ENCODE measurements around the gene ZFR2.

ZFR2 gene

DNA sequence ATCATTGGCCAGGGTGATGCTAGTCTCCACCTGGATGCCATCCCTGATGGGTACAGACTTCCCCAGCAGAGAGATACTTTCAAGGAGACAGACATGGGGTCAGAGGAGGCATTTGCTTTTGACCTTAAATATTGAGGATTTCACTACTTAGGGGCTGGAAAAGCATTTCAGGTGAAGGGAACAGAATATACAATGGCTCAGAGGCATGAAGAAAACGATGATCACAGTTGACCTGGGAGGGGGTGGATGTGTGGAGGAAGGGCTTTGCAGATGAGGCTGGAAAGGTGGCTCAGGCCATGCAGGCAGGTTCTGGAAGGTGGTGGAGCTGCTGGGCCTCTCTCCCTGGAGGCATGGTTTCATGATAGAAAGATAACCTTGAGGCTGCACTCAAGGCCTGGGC, 86.5 kb downstream of the ZFR2 start:
- in situ Hi-C loops (cut with MboI; ENCODE audit: low pct_unique_long_range_greater_than_20kb, low sequenced_read_pairs), result no loop called here
- DNase-seq, result no peak

DNA sequence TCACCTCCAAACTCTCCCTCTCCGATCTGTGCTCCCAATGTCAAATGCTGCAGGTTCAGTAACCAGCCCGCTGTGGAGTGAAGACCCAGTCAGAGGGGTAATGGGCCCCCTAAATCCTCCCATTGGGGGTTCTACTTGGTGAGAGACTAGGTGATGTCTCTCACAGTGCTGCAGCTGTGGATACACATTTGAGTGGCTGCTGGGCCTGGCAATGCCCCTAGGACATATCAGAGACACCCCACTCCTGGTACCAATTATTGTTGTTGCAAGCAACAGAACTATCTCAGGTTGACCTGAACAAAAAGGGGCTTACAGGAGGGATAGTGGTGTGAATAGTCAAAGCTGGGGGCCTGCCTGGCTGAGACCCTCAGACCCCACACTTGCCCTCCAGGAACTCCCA, 87.2 kb downstream of the ZFR2 start:
- no peak for DNase-seq
- in situ Hi-C loops (cut with MboI; ENCODE audit: low pct_unique_long_range_greater_than_20kb, low sequenced_read_pairs), result no loop called here

DNA sequence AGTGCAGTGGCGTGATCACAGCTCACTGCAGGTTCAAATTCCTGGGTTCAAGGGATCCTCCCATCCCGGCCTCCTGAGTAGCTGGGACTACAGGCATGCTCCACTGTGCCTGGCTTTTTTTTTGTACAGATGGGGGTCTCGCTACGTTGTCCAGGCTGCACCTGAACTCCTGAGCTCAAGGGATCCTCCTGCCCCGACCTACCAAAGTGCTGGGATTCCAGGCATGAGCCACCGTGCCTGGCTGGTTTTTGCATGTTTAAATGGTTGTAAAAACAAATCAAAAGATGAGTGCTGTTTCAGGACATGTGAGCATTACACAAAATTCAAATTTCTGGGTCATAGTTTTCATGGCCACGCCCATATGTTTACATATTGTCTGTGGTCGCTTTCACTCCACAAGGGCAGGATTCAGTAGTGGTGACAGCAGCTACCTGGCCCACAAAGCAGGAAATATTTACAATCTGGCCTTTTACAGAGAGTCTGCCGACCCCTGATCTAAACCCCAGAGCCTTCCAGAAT, 88.0 kb downstream of the ZFR2 start:
- in situ Hi-C loops (cut with MboI; ENCODE audit: low pct_unique_long_range_greater_than_20kb, low sequenced_read_pairs), result no loop called here
- DNase-seq, result no peak

DNA sequence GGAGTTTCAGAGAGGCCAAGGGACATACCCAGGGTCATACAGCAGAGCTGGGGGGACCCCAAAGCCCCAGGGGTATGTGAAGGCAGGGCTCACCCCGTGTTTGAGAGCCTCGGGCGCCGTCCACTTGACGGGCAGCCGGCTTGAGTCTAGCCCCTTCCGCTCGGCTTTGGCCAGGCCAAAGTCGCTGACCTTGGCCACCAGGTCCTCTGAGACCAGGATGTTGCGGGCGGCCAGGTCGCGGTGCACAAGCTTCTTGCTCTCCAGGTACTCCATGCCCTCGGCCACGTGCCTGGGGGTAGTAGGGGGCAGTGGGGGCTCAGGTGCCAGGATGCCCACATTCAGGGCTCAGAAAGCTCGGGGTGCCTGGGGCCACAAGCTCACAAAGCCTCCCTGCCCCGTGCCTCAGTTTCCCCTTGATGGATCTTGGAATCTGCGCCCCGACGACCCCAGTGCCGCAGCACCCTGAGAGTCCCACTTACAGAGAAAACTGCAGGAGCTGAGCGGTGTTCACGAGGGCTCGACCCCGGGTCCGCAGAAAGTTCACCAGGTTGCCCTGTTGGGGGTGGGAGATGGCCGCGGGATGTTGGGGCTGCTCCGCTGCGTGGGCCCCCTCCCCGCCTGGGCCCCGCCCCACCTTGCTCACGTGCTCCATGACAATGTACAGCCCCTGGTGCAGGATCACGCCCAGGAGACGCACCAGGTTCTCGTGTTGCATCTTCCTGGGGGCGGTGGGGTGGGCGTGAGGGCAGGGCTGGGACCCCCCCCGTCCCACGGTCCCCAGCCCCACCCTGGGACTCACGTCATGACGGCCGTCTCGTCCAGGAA, 89.7 kb downstream of the ZFR2 start:
- in situ Hi-C loops (cut with MboI; ENCODE audit: low pct_unique_long_range_greater_than_20kb, low sequenced_read_pairs), result no loop called here
- no peak for DNase-seq

DNA sequence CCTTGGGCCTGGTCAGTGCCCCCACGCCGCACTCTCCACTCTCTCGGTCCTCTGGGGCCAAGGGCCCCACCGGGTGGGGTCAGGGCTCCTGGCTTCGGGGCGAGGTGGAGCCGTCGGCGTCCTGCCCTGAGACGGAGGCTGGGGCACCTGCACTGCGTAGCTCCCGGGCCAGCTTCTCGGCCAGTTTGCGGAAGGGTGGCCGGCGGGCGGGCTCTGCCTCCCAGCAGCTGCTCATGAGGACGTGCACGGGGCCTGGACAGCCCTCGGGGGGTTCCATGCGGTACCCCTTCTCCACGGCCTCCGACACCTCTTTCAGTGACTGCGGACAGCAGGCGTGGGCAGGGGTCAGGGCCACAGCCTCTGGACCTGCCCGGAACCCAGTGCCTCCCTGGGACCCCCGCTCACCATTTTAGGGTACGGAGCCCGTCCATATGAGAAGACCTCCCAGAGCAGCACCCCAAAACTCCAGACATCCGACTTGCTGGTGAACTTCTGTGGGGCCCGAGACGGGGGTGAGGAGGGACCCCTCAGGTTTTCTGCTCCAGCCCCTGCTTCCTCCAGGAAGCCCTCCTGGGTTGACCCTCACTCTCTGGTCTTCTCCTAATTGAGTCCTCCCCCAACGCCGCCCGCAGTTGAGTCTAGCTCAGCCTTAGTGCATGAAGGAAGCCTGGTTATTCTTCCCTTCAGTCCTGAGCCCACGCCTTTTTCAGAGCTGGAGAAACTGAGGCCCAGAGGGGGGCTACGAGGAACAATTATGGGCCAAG, 90.6 kb downstream of the ZFR2 start:
- DNase-seq, result no peak
- in situ Hi-C loops (cut with MboI; ENCODE audit: low pct_unique_long_range_greater_than_20kb, low sequenced_read_pairs), result no loop called here

DNA sequence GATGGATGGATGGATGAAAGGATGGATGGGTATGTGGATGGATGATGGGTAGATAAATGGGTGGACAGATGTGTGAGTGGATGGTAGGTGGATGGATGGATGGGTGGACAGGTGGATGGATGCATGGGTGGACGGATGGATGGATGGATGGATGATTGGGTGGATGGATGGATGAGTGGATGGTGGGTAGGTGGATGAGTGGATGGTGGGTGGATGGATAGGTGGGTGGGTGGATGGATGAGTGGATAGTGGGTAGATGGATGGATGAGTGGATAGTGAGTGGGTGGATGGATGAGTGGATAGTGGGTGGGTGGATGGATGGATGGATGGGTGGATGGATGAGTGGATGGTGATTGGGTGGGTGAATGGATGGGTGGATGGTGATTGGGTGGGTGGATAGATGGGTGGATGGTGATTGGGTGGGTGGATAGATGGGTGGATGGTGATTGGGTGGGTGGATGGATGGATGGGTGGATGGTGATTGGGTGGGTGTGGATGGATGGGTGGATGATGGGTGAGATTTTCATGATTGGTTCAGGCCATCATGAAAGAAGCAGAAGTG, 92.3 kb downstream of the ZFR2 start:
- no peak for DNase-seq
- in situ Hi-C loops (cut with MboI; ENCODE audit: low pct_unique_long_range_greater_than_20kb, low sequenced_read_pairs), result no loop called here

DNA sequence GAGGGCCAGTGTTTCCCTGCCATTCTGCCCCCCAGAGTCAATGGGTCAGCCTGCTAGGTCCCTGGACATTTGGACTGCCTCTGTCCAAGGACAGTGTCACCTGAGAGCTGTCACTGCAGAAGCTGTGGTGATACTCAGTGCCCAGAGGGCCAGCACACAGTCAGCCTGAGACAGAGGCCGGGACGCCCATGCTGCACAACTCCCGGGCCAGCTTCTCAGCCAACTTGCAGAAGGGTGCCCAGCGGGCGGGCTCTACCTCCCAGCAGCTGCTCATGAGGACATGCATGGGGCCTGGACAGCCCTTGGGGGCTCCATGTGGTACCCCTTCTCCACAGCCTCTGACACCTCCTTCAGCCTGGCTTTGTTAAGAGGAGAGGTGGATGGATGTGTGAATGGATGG, 93.0 kb downstream of the ZFR2 start:
- DNase-seq, result no peak
- in situ Hi-C loops (cut with MboI; ENCODE audit: low pct_unique_long_range_greater_than_20kb, low sequenced_read_pairs), result no loop called here

DNA sequence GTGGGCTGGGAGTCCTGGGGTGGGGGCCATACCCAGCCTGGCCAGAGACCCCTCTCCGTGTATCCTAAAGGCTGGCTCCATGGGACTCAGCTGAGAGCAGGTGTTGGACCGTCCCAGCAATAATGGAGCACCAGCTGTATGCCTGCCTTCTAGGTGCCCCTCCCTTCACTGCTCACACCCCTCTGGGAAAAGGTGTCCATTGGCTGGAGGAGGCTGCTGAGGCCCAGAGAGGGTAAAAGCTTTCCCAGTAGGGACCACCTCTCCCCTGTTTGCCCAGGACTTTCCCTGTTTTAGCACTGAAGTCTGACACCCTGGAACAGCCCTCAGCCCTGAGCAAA, 93.5 kb downstream of the ZFR2 start:
- in situ Hi-C loops (cut with MboI; ENCODE audit: low pct_unique_long_range_greater_than_20kb, low sequenced_read_pairs), result no loop called here
- no peak for DNase-seq

DNA sequence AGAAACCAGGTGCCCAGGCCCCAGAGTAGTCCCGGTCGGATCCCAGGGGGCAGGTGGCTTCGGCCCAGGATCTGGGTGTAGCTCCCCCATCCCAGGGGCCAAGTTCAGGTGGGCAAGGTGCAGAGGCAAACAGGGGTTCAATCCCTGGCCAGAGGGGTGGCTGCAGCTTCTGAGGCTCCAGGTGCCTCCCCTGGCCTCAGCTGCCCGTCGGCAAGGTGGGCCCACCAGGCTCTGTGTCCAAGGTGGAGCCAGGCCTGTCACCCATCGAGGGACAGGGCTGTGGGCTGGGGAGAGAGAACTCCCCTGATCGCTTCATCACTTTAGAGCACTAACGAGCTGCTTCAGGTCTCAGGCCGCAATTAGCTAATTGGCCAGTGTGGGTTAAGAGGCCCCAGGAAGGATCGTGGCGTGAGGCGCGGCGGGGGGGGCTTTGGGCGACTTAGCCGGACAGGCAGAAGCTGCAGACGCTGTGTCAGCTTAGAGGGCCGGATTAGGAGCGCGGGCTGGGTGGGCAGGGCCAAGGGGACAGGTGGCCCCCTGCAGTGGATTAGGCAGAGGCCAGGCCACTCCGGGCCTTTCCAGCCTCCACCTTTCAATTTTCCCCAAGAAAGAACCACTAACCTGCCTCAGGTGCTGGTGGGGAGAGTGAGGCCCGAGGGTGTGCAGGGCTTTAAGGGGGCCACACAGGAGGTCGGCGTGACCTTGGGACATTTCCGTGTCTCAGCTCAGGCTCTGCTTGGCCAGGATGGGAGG, 94.0 kb downstream of the ZFR2 start:
- in situ Hi-C loops (cut with MboI; ENCODE audit: low pct_unique_long_range_greater_than_20kb, low sequenced_read_pairs), result no loop called here
- DNase-seq, result no peak

DNA sequence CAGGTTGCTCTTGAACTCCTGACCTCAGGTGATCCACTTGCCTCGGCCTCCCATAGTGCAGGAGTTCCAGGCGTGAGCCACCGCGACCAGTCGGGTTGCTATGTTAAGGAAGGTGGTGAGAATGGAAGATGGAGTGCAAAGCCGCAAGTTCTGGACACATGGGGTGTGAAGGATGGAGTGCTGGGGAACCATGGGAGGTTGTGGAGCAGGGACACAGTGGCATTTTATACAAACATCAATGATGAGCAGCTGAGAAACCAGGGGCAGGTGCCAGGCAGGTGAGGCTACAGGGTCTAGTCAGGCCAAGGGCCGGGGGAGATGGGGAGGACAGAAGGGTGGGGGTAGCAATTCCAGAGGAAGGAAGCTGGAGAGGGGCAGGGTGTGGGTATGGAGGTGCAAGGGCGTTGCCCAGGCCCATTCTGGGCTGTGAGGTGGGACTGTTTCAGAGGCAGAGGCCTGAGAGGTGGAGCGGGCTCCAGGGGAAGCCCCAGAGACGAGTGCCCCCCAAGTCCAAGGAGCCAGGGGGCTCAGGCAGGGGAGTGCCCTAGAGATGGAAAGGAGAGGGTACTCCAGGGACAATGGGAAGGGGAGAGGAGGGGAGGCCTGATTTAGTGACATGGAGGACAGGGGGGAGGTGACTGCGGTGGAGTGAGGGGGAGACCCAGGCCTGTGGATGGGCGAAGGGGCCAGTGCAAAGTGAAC, 94.9 kb downstream of the ZFR2 start:
- DNase-seq, result no peak
- in situ Hi-C loops (cut with MboI; ENCODE audit: low pct_unique_long_range_greater_than_20kb, low sequenced_read_pairs), result no loop called here

DNA sequence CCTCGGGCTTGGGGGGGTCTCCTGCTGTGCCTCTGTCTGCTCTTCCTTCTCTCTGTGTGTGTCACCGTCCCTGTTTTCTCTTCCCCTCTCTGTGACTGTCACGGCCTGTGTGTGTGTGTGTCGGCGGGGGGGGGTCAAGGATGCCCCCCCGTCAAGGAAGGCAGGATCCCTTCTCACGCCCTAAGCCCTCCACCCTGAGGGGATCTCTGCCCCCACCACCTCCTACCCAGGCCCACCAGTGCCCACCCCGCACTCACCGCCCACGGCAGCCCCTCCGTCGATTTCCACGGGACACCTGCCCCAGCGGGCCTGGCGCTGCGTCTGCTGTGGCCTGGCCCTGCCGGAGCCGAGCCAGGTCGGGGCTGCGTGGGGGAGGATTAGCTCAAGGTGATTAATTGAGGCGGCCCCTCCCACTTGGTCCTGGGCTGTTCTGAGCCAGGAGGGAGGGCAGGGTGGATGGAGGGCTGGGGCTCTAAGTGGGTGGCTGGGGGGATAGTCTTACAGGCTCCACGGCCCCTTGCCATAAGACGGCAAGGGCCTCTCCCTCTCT, 96.9 kb downstream of the ZFR2 start, which contains the start of gene RAX2:
Gene RAX2 (minus strand): TSS at position 323 of the 550 bp plus-strand sequence. CDS start 486 bp downstream, outside the sequence.
- in situ Hi-C loops (cut with MboI; ENCODE audit: low pct_unique_long_range_greater_than_20kb, low sequenced_read_pairs), result no loop called here
- no peak for DNase-seq

DNA sequence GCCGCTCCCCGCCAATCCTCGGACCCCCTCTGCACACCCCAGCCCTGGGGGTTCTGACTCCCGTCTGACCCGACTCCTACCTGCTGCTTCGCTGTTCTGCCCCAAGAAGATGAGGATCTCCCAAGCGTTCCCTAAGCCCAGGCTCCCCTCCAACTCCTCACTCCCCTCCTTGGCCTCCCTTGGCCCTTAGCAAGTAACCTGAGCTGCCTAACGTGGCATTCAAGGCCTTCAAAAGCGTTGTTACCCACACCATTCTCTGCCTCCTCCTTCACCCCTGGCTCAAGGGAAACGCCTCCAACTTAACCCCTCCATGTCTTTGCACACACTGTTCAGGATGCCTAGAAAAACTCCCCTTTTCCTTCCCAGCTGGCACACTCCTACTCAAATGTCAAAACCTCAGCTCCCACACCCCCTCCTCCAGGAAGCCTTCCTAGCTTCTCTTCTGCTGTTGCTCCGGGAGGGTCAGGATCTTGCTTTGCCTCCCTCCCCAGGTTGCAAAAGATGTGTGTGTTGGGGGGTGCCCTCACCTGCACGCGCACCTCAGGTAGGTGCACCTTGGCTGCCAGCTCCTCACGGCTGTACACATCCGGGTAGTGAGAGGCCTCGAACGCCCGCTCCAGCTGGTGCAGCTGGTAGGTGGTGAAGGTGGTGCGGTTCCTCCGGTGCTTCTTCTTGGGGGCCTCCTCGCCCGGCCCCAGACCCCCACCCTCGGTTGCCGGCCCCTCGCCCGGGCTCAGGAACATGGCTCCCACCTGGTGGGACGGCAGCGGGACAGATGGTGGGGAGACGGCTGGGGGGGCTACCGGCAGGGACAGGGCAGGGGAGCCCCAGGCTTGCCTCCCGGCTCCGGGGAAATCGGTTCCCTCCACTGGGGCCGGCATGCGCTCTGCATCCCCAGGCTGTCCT, 97.6 kb downstream of the ZFR2 start:
- in situ Hi-C loops (cut with MboI; ENCODE audit: low pct_unique_long_range_greater_than_20kb, low sequenced_read_pairs), result no loop called here
- no peak for DNase-seq

DNA sequence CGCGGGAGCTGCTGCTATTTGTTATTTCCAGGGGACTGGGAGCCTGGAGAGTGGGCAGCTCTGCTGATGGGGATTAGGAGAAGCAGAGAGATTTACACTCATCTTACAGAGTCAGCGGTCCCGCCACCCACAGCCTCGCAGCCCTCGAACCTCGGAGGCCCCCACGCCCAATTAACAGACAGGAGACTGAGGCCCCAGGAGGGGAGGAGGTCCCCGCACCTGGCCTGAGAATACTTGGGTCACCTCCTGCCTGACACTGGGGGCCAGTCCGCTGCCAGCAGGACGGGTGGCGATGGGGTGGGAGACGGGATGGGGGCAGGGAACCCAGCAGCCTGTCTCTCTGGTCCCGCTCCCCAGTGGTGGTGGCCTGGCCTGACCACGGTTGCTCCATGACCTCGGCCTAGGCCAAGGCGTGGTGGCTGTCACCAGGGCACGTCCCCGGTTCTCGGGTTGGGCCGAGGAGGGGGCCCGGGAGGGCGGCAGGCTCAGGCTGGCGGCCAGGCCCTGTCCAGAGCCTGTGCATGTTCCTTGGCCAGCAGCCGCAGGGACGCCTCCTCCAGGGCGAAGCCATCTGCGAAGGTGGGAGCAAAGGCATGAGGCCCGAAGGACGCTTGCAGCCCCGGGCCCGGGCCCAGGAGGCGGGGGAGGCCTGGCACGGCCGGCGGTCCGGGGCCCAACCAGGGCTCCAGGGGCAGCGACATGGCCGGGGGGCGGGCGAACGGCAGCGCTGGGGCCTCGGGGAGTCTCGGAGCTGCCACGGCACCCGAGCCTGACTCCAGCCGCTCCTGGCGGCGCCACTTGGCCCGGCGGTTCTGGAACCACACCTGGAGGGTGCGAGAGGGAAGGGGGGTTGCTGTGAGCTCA, 98.5 kb downstream of the ZFR2 start:
- DNase-seq, result no peak
- in situ Hi-C loops (cut with MboI; ENCODE audit: low pct_unique_long_range_greater_than_20kb, low sequenced_read_pairs), result no loop called here

DNA sequence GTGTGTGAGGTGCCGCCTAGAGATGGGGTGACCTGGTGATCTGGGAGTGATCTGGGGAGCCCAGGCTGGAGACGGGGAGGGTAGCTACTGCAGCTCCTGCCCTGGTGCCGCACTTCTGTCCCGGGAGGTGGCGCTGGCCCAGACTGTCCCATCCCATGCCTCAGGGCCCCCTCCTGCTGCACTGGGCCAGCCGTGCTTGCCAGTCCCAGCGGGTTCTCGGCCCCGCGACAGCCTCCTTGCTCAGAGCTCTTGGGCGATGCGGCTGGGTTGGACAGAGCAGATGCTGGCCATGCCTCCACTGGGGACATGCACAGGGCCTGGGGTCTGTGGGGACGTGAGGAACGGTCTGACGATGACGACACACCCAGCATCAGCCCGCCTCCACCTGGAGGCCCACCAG, 99.3 kb downstream of the ZFR2 start:
- DNase-seq, result no peak
- in situ Hi-C loops (cut with MboI; ENCODE audit: low pct_unique_long_range_greater_than_20kb, low sequenced_read_pairs), result no loop called here

DNA sequence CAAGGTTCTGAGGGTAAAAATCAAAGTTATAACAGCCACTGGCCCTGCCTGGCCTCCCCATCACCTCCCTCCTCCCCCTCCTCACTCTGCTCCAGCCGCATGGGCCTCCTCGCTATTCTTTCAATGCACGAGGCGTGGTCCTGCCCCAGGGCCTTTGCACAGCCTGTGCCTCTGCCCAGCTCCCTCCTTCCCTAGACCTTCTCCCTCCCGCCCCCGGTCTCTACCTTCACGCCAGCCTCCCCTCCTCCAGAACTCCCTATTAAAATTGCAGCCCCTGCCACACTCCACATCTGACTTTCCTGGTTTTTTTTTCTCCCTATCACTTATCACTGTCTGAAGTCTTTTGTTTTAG, 100.1 kb downstream of the ZFR2 start:
- in situ Hi-C loops (cut with MboI; ENCODE audit: low pct_unique_long_range_greater_than_20kb, low sequenced_read_pairs), result no loop called here
- no peak for DNase-seq

DNA sequence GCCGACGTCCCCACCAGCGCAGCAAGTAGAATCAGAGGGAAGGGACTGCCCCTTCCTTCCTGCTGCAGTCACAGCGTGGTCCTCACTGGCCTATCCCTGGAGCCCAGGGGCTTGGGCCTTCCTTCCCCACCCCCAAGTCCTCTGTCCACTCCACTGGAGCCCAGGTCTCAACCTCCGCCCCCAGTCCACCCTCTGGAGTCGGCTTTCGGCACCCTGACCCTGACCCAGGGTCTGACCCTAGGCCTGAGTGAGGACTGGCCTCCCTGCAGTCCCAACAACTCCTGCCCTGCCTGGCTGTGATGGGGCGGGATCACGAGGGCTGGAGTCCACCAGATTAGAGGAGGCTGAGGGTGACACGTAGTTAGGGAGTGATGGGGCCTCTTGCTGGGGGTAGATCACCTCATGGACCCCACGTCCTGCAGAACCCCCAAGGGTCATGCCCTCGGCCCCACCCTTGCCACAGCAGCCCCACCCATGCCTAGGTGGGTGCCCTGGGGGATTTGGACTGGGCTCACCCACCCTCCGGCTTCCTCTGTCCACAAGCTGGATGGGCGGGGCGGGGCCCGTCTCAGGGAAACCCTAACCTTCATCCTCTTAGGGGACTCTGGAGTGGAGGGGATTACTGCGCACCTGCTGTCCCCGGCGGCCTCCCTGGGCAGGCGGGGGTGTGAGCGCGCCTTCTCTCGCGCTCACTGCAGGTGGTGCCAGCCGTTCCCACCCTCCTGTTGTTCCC, 100.7 kb downstream of the ZFR2 start:
- DNase-seq, result no peak
- in situ Hi-C loops (cut with MboI; ENCODE audit: low pct_unique_long_range_greater_than_20kb, low sequenced_read_pairs), result no loop called here

Data from KBM-7 (cell line).